Measurements from ENCODE around the gene SNCAIP.

Gene SNCAIP

DNA sequence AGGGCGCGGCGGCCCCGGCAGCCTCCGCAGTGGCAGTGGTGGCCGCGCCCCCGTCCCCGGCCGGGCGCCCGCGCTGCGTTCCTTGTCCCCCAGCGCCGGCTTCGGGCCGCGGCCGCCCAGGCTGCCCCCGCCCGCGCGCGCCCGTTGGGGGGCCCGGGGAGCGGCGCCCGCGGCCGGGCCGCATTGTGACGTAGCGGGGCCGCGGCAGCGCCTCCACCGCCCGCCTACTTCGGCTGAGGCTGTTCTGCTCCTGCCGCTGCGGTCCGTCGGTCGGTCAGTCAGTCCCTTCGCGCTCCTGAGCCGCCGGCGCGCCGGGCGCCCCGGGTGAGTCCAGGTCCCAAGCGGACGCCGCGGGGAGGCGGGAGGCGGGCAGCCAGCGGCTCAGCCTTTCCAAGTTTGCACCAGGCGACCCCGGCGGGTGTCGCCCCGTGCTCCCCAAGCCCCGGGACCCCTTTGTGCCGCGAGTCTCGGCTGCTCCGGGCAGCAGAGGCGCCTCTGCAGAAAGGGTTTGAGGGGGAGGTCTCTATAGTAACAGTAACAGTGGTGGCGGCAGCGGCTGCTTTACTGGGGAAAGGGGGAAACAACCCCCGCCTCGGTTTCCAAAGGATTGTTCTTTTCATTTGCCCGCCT lies at the start of gene SNCAIP:
TSS of gene SNCAIP (plus strand) at position 277 of the 630 bp plus-strand sequence. CDS start 78,898 bp downstream, outside the sequence.
- DNase-seq: no peak

DNA sequence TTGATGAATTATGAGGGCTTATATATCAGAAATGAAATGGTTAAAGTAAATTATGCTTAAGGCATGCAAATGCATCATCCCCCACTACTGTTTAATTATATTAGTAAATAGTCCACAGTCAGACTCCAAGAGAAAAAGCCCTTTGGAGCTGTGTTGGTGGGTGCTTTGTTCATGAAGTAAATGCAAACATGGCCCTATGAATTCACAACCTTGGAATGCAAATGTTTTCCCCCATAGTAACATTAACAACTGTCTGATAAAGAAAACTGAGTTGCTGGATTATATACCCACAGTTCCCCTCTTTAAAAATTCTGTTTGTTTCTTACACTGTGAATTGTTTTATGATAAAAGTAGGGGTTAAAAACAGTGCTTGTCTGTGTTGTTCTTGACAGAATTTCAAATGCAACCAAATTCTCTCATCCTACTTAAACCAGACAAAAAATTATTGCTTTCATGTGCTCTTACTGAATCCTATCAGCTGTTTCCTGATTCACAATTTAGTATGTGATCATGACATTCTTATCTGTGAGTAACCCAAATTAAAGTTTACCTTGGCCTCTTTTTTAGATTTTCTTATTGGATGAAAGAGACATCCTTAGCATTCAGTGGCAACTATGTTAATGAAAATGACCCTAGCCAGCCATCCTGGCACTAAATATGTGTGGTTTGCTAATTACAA lies 48.5 kb upstream of the SNCAIP start:
- DNase-seq: no peak

DNA sequence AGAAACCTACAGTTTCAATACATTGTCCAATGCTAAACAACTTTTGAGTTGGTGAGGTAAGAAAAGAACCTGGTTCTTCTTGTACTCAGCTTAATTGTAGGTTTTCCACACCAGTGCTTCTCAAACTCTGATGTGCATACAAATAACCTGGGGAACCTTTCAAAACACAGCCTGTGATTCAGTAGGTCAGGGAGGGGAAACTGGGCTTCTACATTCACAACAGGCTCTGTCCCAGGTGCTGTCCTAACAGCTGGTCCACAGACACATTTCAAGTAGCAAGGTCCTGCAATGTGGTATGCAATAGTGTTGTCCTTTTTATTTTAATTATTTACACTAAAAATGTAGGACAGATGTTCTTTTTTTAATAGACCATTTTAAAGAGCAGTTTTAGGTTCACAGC lies 47.4 kb upstream of the SNCAIP start:
- no peak for DNase-seq

DNA sequence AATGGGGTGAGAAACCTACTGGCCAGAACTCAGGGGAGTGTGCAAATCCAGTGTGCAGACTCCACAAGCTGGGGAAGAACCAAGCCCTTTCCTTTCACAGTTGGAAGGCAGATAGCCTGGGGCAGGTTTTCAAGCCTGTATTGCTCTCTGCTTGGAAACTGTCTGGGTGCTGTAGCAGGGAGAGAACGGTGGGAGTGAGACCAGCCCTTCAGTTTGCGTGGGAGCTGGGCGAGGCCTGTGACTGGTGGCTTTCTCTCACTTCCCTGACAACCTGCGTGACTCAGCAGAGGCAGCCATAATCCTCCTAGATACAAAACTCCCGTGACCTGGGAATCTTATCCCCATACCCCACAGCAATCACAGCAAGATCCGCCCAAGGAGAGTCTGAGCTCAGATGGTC lies 44.9 kb upstream of the SNCAIP start:
- DNase-seq: no peak

DNA sequence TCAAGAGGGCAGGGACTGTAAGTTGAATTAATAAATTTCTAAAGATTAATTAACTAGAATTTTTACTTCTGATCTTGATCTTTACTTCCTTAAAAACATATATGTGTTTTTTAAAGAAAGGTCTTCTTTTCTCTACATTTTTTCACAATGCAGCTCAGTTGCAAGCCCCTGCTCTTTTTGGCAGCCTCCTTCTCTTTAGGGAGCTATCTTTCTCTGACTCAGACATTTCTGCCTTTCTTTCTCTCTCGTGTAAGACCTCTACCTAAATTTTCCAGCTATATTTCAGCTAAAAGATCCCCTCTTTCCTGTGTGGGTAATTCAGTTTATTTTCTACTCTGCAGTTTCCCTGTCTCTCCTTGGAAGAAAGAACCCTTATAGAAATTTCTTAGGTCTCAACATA lies 38.3 kb upstream of the SNCAIP start:
- DNase-seq: no peak

DNA sequence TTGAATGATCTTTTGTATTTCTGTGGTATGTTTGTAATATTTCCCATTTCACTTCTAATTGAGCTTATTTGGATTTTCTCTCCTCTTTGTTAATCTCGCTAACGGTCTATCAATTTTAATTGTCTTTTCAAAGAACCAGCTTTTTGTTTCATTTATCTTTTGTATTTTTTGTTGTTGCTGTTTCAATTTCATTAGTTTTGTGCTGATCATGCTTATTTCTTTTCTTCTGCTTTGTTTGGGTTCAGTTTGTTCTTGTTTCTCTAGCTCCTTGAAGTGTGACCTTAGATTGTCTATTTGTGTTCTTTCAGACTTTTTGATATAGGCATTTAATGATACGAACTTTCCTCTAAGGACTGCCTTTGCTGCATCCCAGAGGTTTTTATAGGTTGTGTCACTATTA lies 28.4 kb upstream of the SNCAIP start:
- no peak for DNase-seq

DNA sequence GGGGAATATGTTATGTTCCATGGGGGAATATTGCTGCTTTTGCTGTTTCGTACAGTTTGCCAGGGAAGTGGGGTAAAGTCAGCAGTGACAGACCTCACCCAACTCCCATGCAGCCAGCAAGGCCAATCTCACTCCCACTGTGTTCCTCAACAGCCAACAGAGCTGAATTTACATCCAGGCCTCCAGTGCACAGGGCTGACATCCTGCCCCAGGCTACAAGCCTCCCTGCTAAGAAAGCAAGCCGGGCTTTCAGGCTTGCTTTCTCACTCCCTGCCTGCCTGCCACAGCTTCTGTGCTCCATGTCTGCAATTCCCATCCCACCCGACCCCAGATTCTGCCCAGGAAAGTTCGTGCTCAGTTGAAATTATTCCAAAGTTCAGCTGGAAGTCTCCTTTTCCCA lies 25.5 kb upstream of the SNCAIP start:
- no peak for DNase-seq

DNA sequence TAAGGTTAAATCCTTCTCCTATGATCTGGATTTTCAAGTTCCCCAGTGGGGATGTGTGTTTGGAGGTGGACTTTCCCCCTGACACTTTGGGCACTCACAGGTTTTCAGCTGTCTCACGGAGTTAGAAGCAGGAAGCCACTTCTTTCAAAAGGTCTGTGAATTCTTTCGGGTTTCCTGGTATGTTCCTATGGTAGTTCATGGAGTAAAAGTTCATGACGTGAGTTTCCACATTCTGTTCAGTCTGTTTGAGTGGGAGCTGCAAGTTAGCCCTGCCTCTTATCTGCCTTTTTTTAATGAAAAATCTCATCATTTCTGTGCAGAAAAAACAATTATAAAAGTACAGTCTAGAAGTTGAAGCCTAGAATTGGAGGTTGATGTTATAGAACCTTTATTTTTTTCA lies 24.9 kb upstream of the SNCAIP start:
- no peak for DNase-seq

DNA sequence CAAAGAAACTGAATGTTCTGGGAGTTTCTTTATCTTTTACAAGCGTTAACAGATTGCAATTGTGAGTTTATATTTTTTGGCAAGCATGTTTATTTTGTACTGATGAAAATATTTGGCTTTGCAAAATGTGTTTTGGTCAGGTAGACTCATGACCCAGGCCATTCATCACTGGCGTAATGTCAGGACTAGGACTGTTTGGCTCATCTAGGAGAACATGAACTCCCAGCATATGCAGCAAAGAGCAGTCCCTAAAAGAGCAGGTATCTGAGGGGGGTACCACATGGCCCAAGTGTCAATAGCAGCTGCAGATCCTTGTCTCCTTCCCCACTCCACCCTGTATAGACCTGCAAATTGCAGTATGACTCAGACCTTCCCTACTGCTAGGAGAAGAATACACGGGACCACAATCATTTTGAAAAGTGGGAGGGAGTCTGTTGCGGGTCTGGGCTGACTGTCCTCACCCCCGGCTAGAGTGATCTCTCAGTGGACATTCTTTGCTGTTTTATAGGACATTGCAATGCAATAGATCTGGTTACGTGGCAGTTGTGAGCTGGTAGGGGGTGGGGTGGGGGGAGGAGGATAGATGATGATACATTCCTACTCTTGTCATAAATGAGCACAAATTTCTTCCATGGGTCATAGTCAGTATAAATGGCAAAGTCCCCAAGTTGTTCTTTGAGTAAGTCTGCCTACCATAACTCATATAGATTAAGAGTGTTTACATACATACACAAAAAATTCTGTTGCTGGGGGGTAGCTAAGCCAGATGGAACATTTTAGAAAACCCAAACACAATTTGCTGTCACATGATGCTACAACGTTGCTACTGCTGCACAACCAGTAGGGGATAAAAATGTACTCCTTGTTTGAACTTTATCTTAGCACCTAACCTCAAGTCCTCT lies 20.8 kb upstream of the SNCAIP start:
- no peak for DNase-seq

DNA sequence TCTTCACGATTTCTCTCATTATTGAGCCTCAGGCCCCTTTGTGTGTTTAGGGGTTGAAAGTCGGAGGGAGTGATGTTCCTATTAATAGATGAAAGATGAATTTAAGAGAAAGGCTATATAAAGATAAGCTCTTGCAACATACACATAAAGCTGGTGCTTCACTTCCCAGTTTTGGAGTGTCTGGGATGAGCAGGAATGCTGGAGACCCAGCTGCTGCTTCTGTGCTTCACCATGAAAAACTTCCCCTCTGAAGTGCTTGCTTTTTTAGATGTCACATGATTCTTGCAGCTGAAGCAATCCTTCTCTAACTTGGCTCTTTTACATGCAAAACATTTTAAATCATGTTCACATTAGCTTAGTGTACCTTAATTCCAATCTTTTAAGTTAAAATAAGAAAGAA lies 19.7 kb upstream of the SNCAIP start:
- no peak for DNase-seq

DNA sequence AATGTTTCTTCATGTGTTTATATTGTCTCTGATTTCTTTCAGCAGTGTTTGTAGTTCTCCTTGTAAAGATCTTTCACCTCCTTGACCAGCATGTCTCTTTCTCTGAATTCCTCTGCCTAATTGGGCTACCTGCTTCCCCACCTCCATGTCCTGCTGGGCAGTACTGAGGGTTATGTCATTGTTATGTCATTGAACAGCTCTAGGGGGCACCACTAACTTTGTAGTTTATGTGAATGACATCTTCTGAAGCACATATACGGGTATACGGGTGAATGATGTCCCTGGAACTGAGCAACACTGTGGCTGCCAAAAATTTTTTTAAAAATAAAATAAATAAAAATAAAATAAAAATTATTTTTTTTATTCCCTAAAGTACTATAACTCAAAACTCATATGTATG lies 16.9 kb upstream of the SNCAIP start:
- DNase-seq: no peak

DNA sequence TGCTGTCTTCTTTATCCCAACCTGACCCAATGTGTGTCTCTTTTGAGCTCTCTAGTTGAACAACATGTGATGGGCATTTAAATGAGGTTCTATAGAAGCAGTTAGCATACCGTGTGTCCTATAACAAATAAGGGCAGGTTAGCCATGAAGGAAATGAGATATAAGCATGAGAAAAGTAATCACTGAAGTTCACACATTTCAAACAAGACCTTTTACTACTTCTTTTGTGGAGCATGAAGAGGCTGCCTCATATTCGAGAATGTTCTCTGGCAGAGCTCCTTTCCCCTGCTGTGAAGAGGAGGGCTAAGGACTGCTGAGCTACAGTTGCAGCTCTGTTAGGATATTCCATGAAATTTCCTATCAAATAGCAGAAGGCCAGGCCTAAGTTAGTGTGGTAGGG lies 15.2 kb upstream of the SNCAIP start:
- no peak for DNase-seq

DNA sequence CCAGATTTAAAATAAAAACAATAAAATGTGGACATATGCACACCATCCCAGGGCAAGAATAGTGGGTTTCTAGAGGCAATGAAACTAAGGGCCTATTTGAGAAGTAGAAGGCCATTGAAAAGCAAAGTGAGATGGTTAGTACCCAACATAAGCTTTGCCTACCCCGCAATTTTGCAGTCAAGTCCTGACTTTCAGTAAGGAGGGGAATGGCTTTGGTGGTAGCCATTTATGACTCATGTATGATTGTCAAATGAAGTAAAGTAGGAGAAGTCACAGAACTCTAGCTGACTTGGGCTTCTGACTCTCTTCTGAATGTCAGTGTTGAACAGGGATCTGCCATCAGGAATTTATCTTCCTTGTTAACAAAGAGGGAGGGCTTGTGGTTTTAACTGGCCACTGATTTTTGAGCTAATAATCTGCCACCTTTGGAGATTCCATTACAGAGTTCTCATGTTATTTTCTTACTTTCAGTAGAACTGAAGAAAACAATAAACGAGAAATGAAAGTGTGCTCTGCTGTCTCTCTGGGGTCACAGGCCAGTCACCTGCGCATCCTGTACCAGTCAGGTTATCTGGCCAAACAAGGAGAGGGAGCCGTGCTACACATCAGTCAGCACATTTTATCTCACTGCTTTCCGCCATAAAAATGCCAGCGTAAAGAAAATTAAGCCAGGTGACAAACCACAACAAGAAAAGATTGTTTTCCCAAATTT lies 14.3 kb upstream of the SNCAIP start:
- DNase-seq: no peak

DNA sequence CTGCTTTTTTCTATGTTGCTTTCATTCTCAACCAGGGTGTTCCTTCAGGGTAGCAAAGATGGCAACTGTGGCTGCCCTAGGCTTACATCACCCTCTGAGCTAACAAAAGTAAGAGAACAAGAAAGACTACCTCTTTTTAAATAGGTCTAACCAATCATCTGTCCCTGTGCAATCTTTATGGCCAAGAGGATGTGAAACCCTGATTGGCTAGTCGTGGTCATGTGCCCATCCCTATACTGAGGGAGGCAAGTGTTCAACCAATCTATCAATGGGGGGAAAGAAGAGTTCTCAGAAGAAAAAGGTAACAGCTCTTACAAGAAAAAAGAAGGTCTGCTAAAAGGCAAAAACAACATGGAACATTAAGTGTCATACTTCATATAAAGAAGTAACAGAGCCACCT lies 11.7 kb upstream of the SNCAIP start:
- DNase-seq: no peak

DNA sequence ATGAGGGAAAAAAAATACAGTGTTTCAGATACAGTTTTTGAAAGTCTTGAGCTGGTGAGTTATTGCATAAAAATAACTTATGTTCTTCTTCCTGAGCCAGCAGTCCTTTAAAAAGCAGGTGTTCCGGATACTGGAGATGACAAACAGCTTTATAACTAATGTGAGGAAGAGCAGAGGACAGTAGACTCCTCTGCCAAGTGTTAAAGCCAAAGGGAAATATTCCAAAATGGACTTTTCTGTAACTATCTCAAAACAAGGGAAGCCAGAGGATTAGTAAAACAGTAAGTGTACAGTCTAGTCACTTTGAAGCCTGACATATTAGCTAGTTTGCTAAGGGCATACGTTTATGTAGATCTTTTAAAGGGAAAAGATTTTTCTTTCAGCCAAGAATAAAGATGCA lies 11.0 kb upstream of the SNCAIP start:
- no peak for DNase-seq

DNA sequence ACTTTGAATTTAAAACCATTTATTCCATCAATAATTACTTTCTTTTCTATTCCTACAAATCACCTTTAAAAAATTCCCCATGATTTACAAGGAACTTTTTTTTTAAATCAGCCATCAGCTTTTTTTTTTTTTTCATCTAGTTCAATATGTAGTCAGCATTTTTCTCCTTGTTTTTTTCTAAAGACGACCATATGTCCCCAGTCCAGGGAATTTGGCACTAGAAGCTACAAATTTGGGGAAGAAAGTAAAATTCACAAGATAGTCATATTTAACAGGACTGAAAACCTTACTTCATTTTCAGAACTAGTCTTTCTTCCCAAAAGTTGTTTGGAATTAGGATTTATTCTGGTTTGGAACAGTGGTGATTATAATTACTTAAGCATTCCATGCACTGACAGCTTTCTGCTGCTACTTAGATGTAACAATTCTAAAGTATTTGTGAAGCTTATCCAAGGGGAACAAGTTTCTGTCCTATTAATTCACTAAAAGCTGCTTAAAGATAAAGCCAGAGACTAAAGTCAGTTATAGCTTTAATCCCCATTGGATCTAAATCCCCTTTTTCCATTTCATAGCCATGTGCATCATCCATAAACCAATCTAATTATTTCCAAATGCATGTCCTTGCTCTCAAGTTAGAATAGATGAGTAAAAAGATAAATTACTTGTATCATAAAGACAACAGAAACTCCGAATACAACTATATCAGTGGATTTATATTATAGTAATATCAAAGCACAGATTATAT lies 7.4 kb upstream of the SNCAIP start:
- no peak for DNase-seq

DNA sequence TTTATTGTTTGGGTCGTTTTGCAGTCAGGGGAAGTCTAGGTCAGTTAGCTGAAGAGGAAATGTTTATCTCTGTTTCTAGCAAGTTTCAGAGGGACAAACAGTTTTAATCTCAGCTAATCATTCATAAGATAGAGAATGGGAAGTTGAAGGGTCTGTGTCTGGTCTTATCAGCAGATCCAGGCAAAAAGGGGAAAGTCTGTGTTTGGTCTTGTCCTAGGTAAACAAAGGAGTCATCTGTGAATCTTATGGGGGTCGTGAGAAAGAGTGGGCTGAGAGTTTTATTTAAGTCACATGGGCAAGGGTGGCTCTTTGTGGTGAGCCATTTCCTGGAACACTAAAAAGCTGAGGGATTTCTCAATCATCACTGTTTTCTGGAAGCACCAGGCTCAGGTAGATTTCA lies 5.6 kb upstream of the SNCAIP start:
- no peak for DNase-seq

DNA sequence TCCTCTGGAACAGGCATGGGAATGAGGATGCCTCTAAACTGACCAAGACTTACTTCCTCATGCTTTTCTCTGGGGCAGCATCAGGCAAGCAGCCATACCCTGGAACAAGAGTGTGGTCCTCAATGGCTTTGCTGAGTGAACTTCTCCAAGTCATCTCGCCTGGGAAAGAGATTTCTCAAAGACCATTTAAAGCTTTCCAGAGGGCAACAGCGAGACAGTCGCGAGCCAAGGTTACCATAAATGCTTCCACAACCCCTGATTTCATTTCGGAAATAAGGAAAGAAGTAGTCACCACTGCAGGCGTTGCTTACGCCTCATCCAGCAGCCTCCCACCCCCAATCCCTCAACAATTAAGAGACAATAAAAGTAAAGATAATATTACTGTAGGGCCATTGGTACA lies 1.1 kb upstream of the SNCAIP start:
- DNase-seq: no peak

DNA sequence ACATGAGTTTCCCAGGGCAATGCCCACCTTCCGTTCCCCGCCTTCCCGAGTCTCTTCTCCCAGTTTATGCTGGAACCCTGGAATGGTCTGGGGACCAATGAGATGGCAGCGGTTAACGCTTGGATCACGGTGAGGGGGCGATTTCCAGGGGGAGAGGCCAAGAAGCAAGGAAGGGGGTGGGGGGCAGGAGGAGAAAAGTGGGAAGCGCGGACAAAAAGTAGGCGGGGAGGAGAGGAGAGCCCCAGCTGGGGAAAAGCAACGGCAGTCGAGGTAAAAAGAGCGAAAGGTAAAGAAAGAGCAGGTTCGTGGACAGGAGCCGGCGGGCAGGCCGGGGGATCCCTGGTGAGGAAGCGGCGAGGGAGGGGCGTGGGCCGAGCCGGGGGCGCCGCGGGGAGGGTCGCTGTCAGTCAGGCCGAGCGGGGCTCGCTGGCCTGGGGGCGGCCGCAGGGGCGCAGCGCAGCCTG lies 508 bp upstream of the SNCAIP start:
- no peak for DNase-seq

DNA sequence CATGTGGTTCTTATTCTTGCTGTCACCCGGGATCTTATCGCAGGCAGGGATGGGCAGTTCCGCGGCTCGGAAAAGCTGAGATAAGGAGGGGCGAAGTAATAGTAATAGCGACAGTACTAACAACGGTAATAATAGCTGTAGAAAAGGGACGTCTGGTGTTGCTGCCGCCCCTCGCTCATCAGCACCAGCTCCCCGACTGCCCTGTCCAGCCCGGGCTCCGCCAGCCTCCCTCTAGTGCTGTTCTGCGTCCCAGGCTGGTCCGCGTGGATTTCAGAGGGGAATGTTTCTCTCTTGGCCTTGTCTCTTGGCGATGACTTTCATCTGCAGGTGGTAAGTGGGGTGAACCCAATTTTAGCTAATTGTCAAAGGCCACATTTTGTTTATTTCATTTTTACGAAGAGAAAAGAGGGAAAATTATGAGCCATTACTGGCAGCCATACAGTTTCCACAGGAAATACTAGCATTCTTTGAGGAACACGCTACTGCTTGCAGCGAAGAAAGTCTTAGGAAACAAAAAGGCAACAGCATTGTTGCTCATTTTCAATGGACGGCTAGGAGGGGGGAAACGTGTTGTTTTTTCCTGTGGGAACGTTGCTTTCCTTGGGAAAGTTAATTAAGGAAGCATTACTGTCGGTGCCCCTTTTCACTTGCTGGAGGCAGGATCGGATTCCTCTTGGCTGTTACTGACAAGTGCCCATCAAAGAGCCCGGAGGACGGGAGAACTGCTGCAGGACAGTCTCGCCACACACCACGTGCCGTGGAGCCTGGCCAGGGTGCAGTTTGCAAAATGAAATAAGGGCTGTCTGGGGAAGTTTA lies 762 bp downstream of the SNCAIP start:
- no peak for DNase-seq

DNA sequence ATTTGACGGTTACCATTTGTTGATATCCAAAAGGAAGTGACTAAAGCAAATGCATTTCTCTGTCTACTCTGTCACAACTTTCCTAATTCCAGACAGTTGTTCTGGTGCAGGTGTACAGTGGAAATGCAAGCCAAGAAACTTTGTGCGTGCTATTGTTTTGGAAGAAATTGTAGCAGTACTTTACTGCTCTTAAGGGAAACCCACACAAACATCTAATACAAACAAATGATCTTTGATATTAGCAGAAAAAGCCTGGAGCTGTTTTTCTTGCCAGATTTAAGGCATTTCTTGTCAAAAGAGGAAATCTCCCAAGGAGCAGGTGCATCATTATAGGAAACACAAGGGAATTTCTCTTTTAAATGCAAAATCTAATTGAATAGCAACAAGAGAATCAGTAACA lies 2.0 kb downstream of the SNCAIP start:
- DNase-seq: no peak

DNA sequence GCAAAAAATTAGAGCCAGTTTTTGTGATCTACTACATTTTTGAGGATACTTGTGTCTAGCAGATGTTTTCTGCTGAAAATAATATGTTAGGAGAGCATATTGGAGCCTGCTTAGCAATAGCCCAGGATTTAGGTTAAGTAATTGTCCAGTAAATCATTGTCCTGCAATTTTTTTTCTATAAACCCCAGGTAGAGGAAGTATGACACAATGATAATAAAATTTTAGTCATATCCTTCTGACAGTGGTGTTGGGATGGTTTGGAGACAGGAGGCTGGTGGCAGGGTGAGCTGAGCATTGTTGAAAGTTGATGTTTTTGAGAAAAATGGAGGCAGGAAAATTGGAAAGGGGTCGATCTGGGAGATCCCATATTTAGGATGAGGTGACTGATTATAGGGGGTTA lies 3.5 kb downstream of the SNCAIP start:
- no peak for DNase-seq

Measured in activated CD4-positive, alpha-beta T cell treated with anti-CD3 and anti-CD28 coated beads, Interleukin-2, amount 50 U/mL, for 1 hour (primary cell).